ENCODE results near the gene NUDCD2.

Gene NUDCD2

GRCh38 chr5:163453705-163454104 is 6.2 kb downstream of the NUDCD2 start:
- DNase-seq, result no peak

GRCh38 chr5:163451489-163451888 is 8.4 kb downstream of the NUDCD2 start:
- no peak for DNase-seq
- Mint-ChIP-seq H3K27ac (peak overlapping the region; percentile 71), H3K4me3 (no peak overlapping the region), H3K9me3 (peaks cover 23% of the 10 kb centered on the region), H3K4me1 (peaks cover 13% of the 10 kb centered on the region), H3K36me3 (ENCODE audit: low read depth) (peaks cover 83% of the 10 kb centered on the region), H3K27me3 (ENCODE audit: low read depth, poor library complexity) (no peaks in the 10 kb centered on the region)
- TF ChIP-seq, protein P1, sequence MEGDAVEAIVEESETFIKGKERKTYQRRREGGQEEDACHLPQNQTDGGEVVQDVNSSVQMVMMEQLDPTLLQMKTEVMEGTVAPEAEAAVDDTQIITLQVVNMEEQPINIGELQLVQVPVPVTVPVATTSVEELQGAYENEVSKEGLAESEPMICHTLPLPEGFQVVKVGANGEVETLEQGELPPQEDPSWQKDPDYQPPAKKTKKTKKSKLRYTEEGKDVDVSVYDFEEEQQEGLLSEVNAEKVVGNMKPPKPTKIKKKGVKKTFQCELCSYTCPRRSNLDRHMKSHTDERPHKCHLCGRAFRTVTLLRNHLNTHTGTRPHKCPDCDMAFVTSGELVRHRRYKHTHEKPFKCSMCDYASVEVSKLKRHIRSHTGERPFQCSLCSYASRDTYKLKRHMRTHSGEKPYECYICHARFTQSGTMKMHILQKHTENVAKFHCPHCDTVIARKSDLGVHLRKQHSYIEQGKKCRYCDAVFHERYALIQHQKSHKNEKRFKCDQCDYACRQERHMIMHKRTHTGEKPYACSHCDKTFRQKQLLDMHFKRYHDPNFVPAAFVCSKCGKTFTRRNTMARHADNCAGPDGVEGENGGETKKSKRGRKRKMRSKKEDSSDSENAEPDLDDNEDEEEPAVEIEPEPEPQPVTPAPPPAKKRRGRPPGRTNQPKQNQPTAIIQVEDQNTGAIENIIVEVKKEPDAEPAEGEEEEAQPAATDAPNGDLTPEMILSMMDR (IDR thresholded peaks at IDR 0.05), result no peak

More at GRCh38 chr5:163453705-163454104, 6.2 kb downstream of the NUDCD2 start:
- Mint-ChIP-seq H3K27ac (no peak overlapping the region), H3K4me1 (peaks cover 28% of the 10 kb centered on the region), H3K4me3 (no peak overlapping the region), H3K27me3 (ENCODE audit: low read depth, poor library complexity) (no peaks in the 10 kb centered on the region), H3K36me3 (ENCODE audit: low read depth) (peaks cover 76% of the 10 kb centered on the region), H3K9me3 (peaks cover 7% of the 10 kb centered on the region)
- TF ChIP-seq, protein P1 (IDR thresholded peaks at IDR 0.05), result no peak

GRCh38 chr5:163448491-163448890 is 11.4 kb downstream of the NUDCD2 start:
- TF ChIP-seq, protein P1 (IDR thresholded peaks at IDR 0.05), result no peak
- Mint-ChIP-seq H3K4me1 (no peaks in the 10 kb centered on the region), H3K27ac (no peak overlapping the region), H3K4me3 (no peak overlapping the region), H3K27me3 (ENCODE audit: low read depth, poor library complexity) (no peaks in the 10 kb centered on the region), H3K9me3 (peaks cover 20% of the 10 kb centered on the region), H3K36me3 (ENCODE audit: low read depth) (peaks cover 74% of the 10 kb centered on the region)
- DNase-seq, result no peak

DNA sequence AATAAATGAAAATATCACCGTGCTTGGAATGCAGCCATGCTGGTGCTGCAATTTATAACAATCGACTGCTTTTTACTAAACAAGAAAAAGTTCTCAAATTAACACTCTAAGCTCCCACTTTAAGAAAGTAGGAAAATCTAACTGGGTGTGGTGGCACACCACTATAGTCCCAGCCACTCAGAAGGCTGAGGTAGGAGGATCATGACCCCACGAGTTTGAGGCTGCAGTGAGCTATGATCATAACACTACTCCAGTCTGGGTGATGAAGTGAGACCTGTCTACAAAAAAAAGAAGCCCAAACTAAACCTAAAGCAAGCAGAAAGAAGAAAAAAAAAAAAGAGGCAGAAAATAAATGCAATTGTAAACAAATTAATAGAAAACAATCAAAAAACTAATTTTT is 12.0 kb downstream of the NUDCD2 start:
- H3K4me3 Mint-ChIP-seq, result no peak overlapping the region
- H3K4me1 Mint-ChIP-seq, result no peaks in the 10 kb centered on the region
- H3K27me3 Mint-ChIP-seq (ENCODE audit: low read depth, poor library complexity), result no peaks in the 10 kb centered on the region
- DNase-seq, result no peak
- TF ChIP-seq, protein P1 (IDR thresholded peaks at IDR 0.05), result no peak
- H3K9me3 Mint-ChIP-seq, result peaks cover 20% of the 10 kb centered on the region
- peaks cover 73% of the 10 kb centered on the region for H3K36me3 Mint-ChIP-seq (ENCODE audit: low read depth)
- no peak overlapping the region for H3K27ac Mint-ChIP-seq

DNA sequence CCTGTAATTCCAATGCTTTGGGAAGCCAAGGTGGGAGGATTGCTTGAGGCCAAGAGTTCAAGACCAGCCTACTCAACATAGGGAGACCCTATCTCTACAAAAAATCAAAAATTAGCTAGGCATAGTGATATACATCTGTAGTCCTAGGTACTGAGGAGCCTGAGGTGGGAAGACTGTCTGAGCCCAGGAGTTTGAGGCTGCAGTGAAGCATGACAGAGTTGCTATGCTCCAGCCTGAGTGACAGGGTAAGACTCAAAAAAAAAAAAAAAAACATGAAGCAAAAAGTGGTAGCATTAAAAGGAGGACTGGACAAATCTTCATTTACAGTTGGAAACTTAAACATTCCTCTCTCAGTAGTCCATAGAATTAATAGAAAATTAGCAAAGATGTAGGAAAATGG is 12.7 kb downstream of the NUDCD2 start:
- H3K27ac Mint-ChIP-seq, result no peak overlapping the region

GRCh38 chr5:163445345-163445744 is 14.6 kb downstream of the NUDCD2 start:
- no peak for DNase-seq
- Mint-ChIP-seq H3K27me3 (ENCODE audit: low read depth, poor library complexity) (no peaks in the 10 kb centered on the region), H3K27ac (no peak overlapping the region), H3K4me3 (no peak overlapping the region), H3K9me3 (peaks cover 20% of the 10 kb centered on the region), H3K4me1 (peaks cover 8% of the 10 kb centered on the region), H3K36me3 (ENCODE audit: low read depth) (peaks cover 76% of the 10 kb centered on the region)
- TF ChIP-seq, protein P1 (IDR thresholded peaks at IDR 0.05), result no peak

More for the DNA sequence above, 12.7 kb downstream of the NUDCD2 start:
- Mint-ChIP-seq H3K27me3 (ENCODE audit: low read depth, poor library complexity) (no peaks in the 10 kb centered on the region), H3K4me1 (no peaks in the 10 kb centered on the region), H3K36me3 (ENCODE audit: low read depth) (peaks cover 75% of the 10 kb centered on the region), H3K4me3 (no peak overlapping the region), H3K9me3 (peaks cover 20% of the 10 kb centered on the region)
- no peak for DNase-seq
- TF ChIP-seq, protein P1 (IDR thresholded peaks at IDR 0.05), result no peak
